IMR-90 (cell line): Measurements from ENCODE around the gene PKD1. TPM values are rescaled to one million over a fixed set of nuclear protein-coding genes. Genes with fewer than 3 reads are reported as not detected.

Experiments
- ATAC-seq: fragments of 200-7000 bp; cut with Tn5 transposase; 2 replicates; pipeline ENCODE4 v1.9.1; 2020; ENCODE audit warnings: low read depth, mild to moderate bottlenecking, moderate library complexity
- BruUV-seq: library from RNA; stranded (reverse); fragments of 400-500 nt; replicated peaks from 2 replicates; lab custom pipeline; 2021; lab: Mats Ljungman, UMichigan
- CTCF ChIA-PET: fragments of 300-600 bp; formaldehyde crosslinking; extraction: SDS; loops from one replicate; lab custom pipeline; 2021; ENCODE audit warnings: antibody characterized with exemption; lab: Yijun Ruan, JAX
- POLR2A ChIA-PET: fragments of 300-600 bp; sonication (Branson Sonifier 250); formaldehyde crosslinking; loops from one replicate; lab custom pipeline; 2022; ENCODE audit warnings: antibody characterized with exemption; ENCODE audit not compliant: unreplicated experiment; lab: Charles Lee
- DNase-seq: peaks from one replicate; pipeline ENCODE4 v3.0.0; 2013
- H2AFZ ChIP-seq: replicated peaks from 2 replicates; pipeline ENCODE3; 2013; ENCODE audit warnings: low read length, mild to moderate bottlenecking; ENCODE audit not compliant: poor library complexity
- H2AK5ac ChIP-seq: 2 replicates; pipeline ENCODE4 v1.6.1; 2013; ENCODE audit warnings: low read depth, low read length, inconsistent platforms
- H2AK9ac ChIP-seq: replicated peaks from 2 replicates; pipeline ENCODE3; 2013; ENCODE audit warnings: mild to moderate bottlenecking, low read depth, low read length, moderate library complexity; ENCODE audit not compliant: poor library complexity
- H2BK120ac ChIP-seq: 2 replicates; pipeline ENCODE4 v1.6.1; 2013; ENCODE audit warnings: low read depth, low read length, inconsistent platforms
- H2BK15ac ChIP-seq: 3 replicates; pipeline ENCODE4 v1.6.1; 2013; ENCODE audit warnings: low read depth, low read length, inconsistent platforms
- H2BK20ac ChIP-seq: 2 replicates; pipeline ENCODE4 v1.6.1; 2013; ENCODE audit warnings: low read depth, mild to moderate bottlenecking, inconsistent platforms, low read length, moderate library complexity
- H2BK5ac ChIP-seq: 2 replicates; pipeline ENCODE4 v1.6.1; 2013; ENCODE audit warnings: mild to moderate bottlenecking, low read depth, low read length, inconsistent platforms; ENCODE audit not compliant: poor library complexity, severe bottlenecking
- H3K14ac ChIP-seq: replicated peaks from 2 replicates; pipeline ENCODE4 v1.6.1; 2013; ENCODE audit warnings: low read depth, low read length, inconsistent platforms
- H3K18ac ChIP-seq: 2 replicates; pipeline ENCODE4 v1.6.1; 2013; ENCODE audit warnings: low read depth, low read length, control low read depth
- H3K23ac ChIP-seq: 2 replicates; pipeline ENCODE4 v1.6.1; 2013; ENCODE audit warnings: low read depth, low read length, inconsistent platforms
- H3K27ac ChIP-seq: 2 replicates; pipeline ENCODE4 v1.5.1; 2013; ENCODE audit warnings: mild to moderate bottlenecking, control low read depth, low read length; ENCODE audit not compliant: insufficient read depth
- H3K27me3 ChIP-seq: 2 replicates; pipeline ENCODE4 v1.6.1; 2013; ENCODE audit warnings: low read length; ENCODE audit not compliant: control insufficient read depth, insufficient read depth
- H3K36me3 ChIP-seq: 2 replicates; pipeline ENCODE4 v1.6.1; 2013; ENCODE audit warnings: low read length, mixed read lengths; ENCODE audit not compliant: control insufficient read depth, insufficient read depth
- H3K4ac ChIP-seq: 2 replicates; pipeline ENCODE4 v1.6.1; 2013; ENCODE audit warnings: low read depth, low read length, inconsistent platforms
- H3K4me1 ChIP-seq: 2 replicates; pipeline ENCODE4 v1.6.1; 2013; ENCODE audit warnings: low read length, mixed read lengths; ENCODE audit not compliant: control insufficient read depth, insufficient read depth
- H3K4me2 ChIP-seq: 2 replicates; pipeline ENCODE4 v1.6.1; 2013; ENCODE audit warnings: low read depth, mild to moderate bottlenecking, control low read depth, low read length, moderate library complexity
- H3K4me3 ChIP-seq: 2 replicates; pipeline ENCODE4 v1.5.1; 2013; ENCODE audit warnings: low read depth, mild to moderate bottlenecking, control low read depth, low read length, moderate library complexity; ENCODE audit not compliant: insufficient read depth
- H3K56ac ChIP-seq: 2 replicates; pipeline ENCODE4 v1.6.1; 2013; ENCODE audit warnings: low read length, inconsistent platforms; ENCODE audit not compliant: insufficient read depth; ENCODE audit errors: extremely low read depth
- H3K79me1 ChIP-seq, 2 experiments: 2 replicates each; pipeline ENCODE4 v1.6.1; 2013; ENCODE audit warnings: low read length in 2 of 2, inconsistent platforms in 1 of 2, low read depth in 1 of 2
- H3K9ac ChIP-seq: 2 replicates; pipeline ENCODE4 v1.6.1; 2013; ENCODE audit warnings: low read depth, low read length, control low read depth
- H3K9me1 ChIP-seq: 2 replicates; pipeline ENCODE4 v1.6.1; 2013; ENCODE audit warnings: low read length, inconsistent platforms; ENCODE audit not compliant: insufficient read depth
- H3K9me3 ChIP-seq: 2 replicates; pipeline ENCODE4 v1.6.1; 2013; ENCODE audit warnings: low read length; ENCODE audit not compliant: control insufficient read depth, insufficient read depth
- H4K20me1 ChIP-seq: 2 replicates; pipeline ENCODE4 v1.6.1; 2013; ENCODE audit warnings: low read length, inconsistent platforms; ENCODE audit not compliant: insufficient read depth
- H4K5ac ChIP-seq: 2 replicates; pipeline ENCODE4 v1.6.1; 2013; ENCODE audit warnings: mild to moderate bottlenecking, low read depth, low read length, control low read depth
- H4K8ac ChIP-seq, 2 experiments: 2 replicates each; pipeline ENCODE4 v1.6.1; 2013; ENCODE audit warnings: low read depth in 2 of 2, low read length in 2 of 2, control low read depth in 1 of 2, inconsistent platforms in 1 of 2
- H4K91ac ChIP-seq: 2 replicates; pipeline ENCODE4 v1.6.1; 2013; ENCODE audit warnings: low read depth, low read length, inconsistent platforms; ENCODE audit not compliant: insufficient read depth
- MAFK ChIP-seq: IDR thresholded peaks from 2 replicates; pipeline ENCODE4 v1.6.1; 2012; ENCODE audit warnings: low read depth, low read length, improper control_type of control experiment
- MXI1 ChIP-seq: IDR thresholded peaks from 2 replicates; pipeline ENCODE4 v1.6.1; 2012; ENCODE audit warnings: low read depth, mild to moderate bottlenecking, low read length, moderate library complexity, borderline replicate concordance
- WGBS, 2 experiments: methylation state at CpG; one replicate each; pipeline versions ENCODE4 v1.1.5 to v1.1.7; 2013; ENCODE audit warnings: missing lambda C conversion rate in 2 of 2; ENCODE audit not compliant: insufficient read length in 1 of 2; ENCODE audit errors: extremely low coverage in 2 of 2; 5-methylcytosine and 5-hydroxymethylcytosine counted together
- dilution Hi-C: fragments of 300-500 bp; cut with HindIII; formaldehyde crosslinking; loops from one replicate; pipeline ENCODE4 v1.14.3; 2018; ENCODE audit warnings: low sequenced_read_pairs; ENCODE audit not compliant: unreplicated experiment
- in situ Hi-C: fragments of 300-500 bp; cut with MboI; formaldehyde crosslinking; loops from 3 replicates; pipeline ENCODE4 v1.14.3; 2019; ENCODE audit warnings: low sequenced_read_pairs, inconsistent platforms, mixed read lengths
- intact Hi-C: fragments of 100-400 bp; cut with micrococcal nuclease; formaldehyde crosslinking; loops from 2 replicates; pipeline ENCODE4 v1.10.0; 2022
- polyA plus RNA-seq, 3 experiments: library from polyadenylated mRNA; depleted of rRNA; stranded (reverse); fragments of >200 nt; gene quantifications; 2 replicates each; pipeline ENCODE4 v1.2.3, GENCODE V29; 2012; ENCODE audit warnings: low replicate concordance in 1 of 3
- total RNA-seq: library from RNA; depleted of rRNA; stranded (reverse); fragments of >200 nt; gene quantifications from 2 replicates; pipeline ENCODE4 v1.2.3, GENCODE V29; 2012

Gene PKD1
- total and polyA plus RNA-seq, 2 of the 4 experiments (the other 2 are of a cell fraction), result 7.9 to 97.3 TPM

- Histone ChIP-seq H3K27me3 (no peaks in the 10 kb centered on the region), H2AK5ac (no peak overlapping the region), H3K36me3 (peaks cover 31% of the 10 kb centered on the region), H3K56ac (no peak overlapping the region), H3K23ac (no peak overlapping the region), H2BK20ac (no peak overlapping the region), H2BK15ac (no peak overlapping the region), H3K4me3 (no peak overlapping the region), H2BK120ac (no peak overlapping the region), H3K14ac (no peak overlapping the region), H4K20me1 (peaks cover 7% of the 10 kb centered on the region; the same call in 1 of the 2 replicates), H3K4me1 (no peaks in the 10 kb centered on the region), H4K8ac (no peak overlapping the region), H4K5ac (no peak overlapping the region), H2AK9ac (no peak overlapping the region), H3K9me1 (peaks cover 3% of the 10 kb centered on the region; the same call in 1 of the 2 replicates), H3K9me3 (no peaks in the 10 kb centered on the region), H3K27ac (no peak overlapping the region), H3K4me2 (no peak overlapping the region), H3K79me1 (no peaks in the 10 kb centered on the region), H4K91ac (no peak overlapping the region), H3K18ac (no peak overlapping the region), H2BK5ac (no peak overlapping the region), H3K9ac (no peak overlapping the region), H2AFZ (no peak overlapping the region), H3K4ac (no peak overlapping the region)
- ATAC-seq, result no peak
- in situ Hi-C loops (no loop called here), dilution Hi-C loops (no loop called here), intact Hi-C loops (no loop called here)
- POLR2A ChIA-PET, result no interaction called here
- WGBS, 2 experiments, result 98% methylated on average over 22 of the region's 31 CpGs; no CpG with 5 or more reads in 1 of the 2 experiments
- BruUV-seq, result no TSS peak
- TF ChIP-seq MAFK (no peak), MXI1 (no peak)
- DNase-seq, result no peak
- CTCF ChIA-PET, result no interaction called here
These were observed 43.9 kb upstream of the PKD1 start for GRCh38 chr16:2179576-2179975.
